ENCODE data around the gene RPS15. TPM values are rescaled to one million over a fixed set of nuclear protein-coding genes. Genes with fewer than 3 reads are reported as not detected.

Gene RPS15
- total and polyA plus RNA-seq, 2 of the 13 experiments (the other 11 are each of a cell fraction or from before 2014, with no cell fraction given), result 695 to 1,411 TPM

- H3K4me2 ChIP-seq (ENCODE audit: low read depth, low read length), result peak overlapping the region; percentile 99
- H3K4me3 ChIP-seq (replicated peaks in 1 of 3; ENCODE audit: insufficient read depth in 1 of 3, low read depth in 2 of 3, low read length in 3 of 3), result peak overlapping the region; percentile 88 to 95 (median 90)
- H3K9me3 ChIP-seq (ENCODE audit: low read length), result no peaks in the 10 kb centered on the region
- H3K4me1 ChIP-seq (ENCODE audit: insufficient read depth, low read length), result peaks cover 60% of the 10 kb centered on the region
- WGBS (ENCODE audit: low lambda C conversion rate), result 50% methylated on average over 10 of the region's 33 CpGs
- H2AFZ ChIP-seq (ENCODE audit: low read length), result no peak overlapping the region
- BruUV-seq (replicated peaks), result no TSS peak
- H3K27me3 ChIP-seq (ENCODE audit: control insufficient read depth in 1 of 2, insufficient read depth in 2 of 2, low read length in 2 of 2), result no peaks in the 10 kb centered on the region; a peak in 2 of 5 replicates
- POLR2A ChIA-PET, result interaction anchor here (0.5 to 1.3 kb wide), 5 partner anchors 15 to 141 kb away, joined by 3 to 5 read pairs (median 4); partner anchors contain the start of gene CIRBP
- intact Hi-C loops (cut with micrococcal nuclease; ENCODE audit: unreplicated experiment), result no loop called here
- FAIRE-seq (no peak), DNase-seq (ENCODE audit: low spot score) (no peak), ATAC-seq (peak; percentile 5; the same call in 2 of the 3 replicates)
- H4K20me1 ChIP-seq (ENCODE audit: insufficient read depth, low read length), result peaks cover 58% of the 10 kb centered on the region
- H3K79me2 ChIP-seq (ENCODE audit: insufficient read depth, low read length), result peaks cover 64% of the 10 kb centered on the region
- CTCF ChIA-PET (ENCODE audit: low intra/inter-chr PET ratio, low total read pairs), result no interaction called here
- peak overlapping the region; percentile 91 for H3K27ac ChIP-seq (ENCODE audit: extremely low read length, insufficient read depth, low read length)
- H3K36me3 ChIP-seq (replicated peaks in 1 of 2; ENCODE audit: control insufficient read depth in 1 of 2, insufficient read depth in 2 of 2, low read length in 2 of 2), result peaks cover 5 to 25% of the 10 kb centered on the region in 2 experiments; a peak in 4 of 5 replicates
- in situ Hi-C loops (cut with HindIII; ENCODE audit: extremely low pct_ligation_motif_present, low pct_unique_long_range_greater_than_20kb), result no loop called here
- H3K9ac ChIP-seq (ENCODE audit: insufficient read depth, low read depth, low read length), result peak overlapping the region; percentile 96
- TF ChIP-seq KLF13 (CRISPR knock-in tag; IDR thresholded peaks at IDR 0.05) (no peak), AGO2 (optimal IDR thresholded peaks at IDR 0.05; ENCODE audit: low read depth, low read length) (peak; percentile 80), NFKB2 (CRISPR knock-in tag; IDR thresholded peaks at IDR 0.05; ENCODE audit: borderline replicate concordance) (no peak), RBFOX2 (IDR thresholded peaks at IDR 0.05; ENCODE audit: low read depth, low read length) (0 out of 2 replicates have a peak, but pooled peaks have one; percentile 43), ZNF44 (CRISPR knock-in tag; IDR thresholded peaks at IDR 0.05) (0 out of 2 replicates have a peak, but pooled peaks have one; percentile 1), HDAC1 (CRISPR knock-in tag; IDR thresholded peaks at IDR 0.05) (no peak), SAP130 (CRISPR knock-in tag; IDR thresholded peaks at IDR 0.05; ENCODE audit: low read depth) (no peak), MXD3 (CRISPR knock-in tag; IDR thresholded peaks at IDR 0.05) (0 out of 2 replicates have a peak, but pooled peaks have one; percentile 41), ZNF850 (CRISPR knock-in tag; conservative IDR thresholded peaks at IDR 0.05) (no peak)
- TF ChIP-seq, protein P1, sequence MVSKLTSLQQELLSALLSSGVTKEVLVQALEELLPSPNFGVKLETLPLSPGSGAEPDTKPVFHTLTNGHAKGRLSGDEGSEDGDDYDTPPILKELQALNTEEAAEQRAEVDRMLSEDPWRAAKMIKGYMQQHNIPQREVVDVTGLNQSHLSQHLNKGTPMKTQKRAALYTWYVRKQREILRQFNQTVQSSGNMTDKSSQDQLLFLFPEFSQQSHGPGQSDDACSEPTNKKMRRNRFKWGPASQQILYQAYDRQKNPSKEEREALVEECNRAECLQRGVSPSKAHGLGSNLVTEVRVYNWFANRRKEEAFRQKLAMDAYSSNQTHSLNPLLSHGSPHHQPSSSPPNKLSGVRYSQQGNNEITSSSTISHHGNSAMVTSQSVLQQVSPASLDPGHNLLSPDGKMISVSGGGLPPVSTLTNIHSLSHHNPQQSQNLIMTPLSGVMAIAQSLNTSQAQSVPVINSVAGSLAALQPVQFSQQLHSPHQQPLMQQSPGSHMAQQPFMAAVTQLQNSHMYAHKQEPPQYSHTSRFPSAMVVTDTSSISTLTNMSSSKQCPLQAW (CRISPR knock-in tag; IDR thresholded peaks at IDR 0.05), result 0 out of 2 replicates have a peak, but pooled peaks have one; percentile 11
- TF ChIP-seq, protein P2, sequence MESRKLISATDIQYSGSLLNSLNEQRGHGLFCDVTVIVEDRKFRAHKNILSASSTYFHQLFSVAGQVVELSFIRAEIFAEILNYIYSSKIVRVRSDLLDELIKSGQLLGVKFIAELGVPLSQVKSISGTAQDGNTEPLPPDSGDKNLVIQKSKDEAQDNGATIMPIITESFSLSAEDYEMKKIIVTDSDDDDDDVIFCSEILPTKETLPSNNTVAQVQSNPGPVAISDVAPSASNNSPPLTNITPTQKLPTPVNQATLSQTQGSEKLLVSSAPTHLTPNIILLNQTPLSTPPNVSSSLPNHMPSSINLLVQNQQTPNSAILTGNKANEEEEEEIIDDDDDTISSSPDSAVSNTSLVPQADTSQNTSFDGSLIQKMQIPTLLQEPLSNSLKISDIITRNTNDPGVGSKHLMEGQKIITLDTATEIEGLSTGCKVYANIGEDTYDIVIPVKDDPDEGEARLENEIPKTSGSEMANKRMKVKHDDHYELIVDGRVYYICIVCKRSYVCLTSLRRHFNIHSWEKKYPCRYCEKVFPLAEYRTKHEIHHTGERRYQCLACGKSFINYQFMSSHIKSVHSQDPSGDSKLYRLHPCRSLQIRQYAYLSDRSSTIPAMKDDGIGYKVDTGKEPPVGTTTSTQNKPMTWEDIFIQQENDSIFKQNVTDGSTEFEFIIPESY (CRISPR knock-in tag; IDR thresholded peaks at IDR 0.05), result peak; percentile 78
- TF ChIP-seq, protein P3, sequence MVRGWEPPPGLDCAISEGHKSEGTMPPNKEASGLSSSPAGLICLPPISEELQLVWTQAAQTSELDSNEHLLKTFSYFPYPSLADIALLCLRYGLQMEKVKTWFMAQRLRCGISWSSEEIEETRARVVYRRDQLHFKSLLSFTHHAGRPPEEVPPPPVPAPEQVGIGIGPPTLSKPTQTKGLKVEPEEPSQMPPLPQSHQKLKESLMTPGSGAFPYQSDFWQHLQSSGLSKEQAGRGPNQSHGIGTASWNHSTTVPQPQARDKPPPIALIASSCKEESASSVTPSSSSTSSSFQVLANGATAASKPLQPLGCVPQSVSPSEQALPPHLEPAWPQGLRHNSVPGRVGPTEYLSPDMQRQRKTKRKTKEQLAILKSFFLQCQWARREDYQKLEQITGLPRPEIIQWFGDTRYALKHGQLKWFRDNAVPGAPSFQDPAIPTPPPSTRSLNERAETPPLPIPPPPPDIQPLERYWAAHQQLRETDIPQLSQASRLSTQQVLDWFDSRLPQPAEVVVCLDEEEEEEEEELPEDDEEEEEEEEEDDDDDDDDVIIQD (CRISPR knock-in tag; IDR thresholded peaks at IDR 0.05; ENCODE audit: low read depth), result no peak
- TF ChIP-seq, protein P4, sequence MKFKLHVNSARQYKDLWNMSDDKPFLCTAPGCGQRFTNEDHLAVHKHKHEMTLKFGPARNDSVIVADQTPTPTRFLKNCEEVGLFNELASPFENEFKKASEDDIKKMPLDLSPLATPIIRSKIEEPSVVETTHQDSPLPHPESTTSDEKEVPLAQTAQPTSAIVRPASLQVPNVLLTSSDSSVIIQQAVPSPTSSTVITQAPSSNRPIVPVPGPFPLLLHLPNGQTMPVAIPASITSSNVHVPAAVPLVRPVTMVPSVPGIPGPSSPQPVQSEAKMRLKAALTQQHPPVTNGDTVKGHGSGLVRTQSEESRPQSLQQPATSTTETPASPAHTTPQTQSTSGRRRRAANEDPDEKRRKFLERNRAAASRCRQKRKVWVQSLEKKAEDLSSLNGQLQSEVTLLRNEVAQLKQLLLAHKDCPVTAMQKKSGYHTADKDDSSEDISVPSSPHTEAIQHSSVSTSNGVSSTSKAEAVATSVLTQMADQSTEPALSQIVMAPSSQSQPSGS (CRISPR knock-in tag; IDR thresholded peaks at IDR 0.05), result no peak
- TF ChIP-seq, protein P5, sequence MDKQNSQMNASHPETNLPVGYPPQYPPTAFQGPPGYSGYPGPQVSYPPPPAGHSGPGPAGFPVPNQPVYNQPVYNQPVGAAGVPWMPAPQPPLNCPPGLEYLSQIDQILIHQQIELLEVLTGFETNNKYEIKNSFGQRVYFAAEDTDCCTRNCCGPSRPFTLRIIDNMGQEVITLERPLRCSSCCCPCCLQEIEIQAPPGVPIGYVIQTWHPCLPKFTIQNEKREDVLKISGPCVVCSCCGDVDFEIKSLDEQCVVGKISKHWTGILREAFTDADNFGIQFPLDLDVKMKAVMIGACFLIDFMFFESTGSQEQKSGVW (CRISPR knock-in tag; IDR thresholded peaks at IDR 0.05; ENCODE audit: borderline replicate concordance), result no peak
These were observed 28.8 kb upstream of the RPS15 start for GRCh38 chr19:1409204-1410005.
